ENCODE results near the gene ISCA1.

- TF ChIP-seq CTCF (IDR thresholded peaks at IDR 0.05) (no peak), POLR2A (IDR thresholded peaks at IDR 0.05) (no peak)
Observed at GRCh38 chr9:86308687-86309086, 26.3 kb upstream of the ISCA1 start.

Measured in breast epithelium (tissue), 3 donors.